NCI-H1694 (cell line): Measurements from ENCODE around the gene LRIG2.
"Not testable (repeated sequence)": the region's sequence is repeated elsewhere in the genome, so short reads cannot be mapped to it uniquely, and the experiment has no call there.

Experiments
- DNase-seq: peaks from one replicate; lab custom pipeline; 2025; lab: John Stamatoyannopoulos, UW

Gene LRIG2, protein sequence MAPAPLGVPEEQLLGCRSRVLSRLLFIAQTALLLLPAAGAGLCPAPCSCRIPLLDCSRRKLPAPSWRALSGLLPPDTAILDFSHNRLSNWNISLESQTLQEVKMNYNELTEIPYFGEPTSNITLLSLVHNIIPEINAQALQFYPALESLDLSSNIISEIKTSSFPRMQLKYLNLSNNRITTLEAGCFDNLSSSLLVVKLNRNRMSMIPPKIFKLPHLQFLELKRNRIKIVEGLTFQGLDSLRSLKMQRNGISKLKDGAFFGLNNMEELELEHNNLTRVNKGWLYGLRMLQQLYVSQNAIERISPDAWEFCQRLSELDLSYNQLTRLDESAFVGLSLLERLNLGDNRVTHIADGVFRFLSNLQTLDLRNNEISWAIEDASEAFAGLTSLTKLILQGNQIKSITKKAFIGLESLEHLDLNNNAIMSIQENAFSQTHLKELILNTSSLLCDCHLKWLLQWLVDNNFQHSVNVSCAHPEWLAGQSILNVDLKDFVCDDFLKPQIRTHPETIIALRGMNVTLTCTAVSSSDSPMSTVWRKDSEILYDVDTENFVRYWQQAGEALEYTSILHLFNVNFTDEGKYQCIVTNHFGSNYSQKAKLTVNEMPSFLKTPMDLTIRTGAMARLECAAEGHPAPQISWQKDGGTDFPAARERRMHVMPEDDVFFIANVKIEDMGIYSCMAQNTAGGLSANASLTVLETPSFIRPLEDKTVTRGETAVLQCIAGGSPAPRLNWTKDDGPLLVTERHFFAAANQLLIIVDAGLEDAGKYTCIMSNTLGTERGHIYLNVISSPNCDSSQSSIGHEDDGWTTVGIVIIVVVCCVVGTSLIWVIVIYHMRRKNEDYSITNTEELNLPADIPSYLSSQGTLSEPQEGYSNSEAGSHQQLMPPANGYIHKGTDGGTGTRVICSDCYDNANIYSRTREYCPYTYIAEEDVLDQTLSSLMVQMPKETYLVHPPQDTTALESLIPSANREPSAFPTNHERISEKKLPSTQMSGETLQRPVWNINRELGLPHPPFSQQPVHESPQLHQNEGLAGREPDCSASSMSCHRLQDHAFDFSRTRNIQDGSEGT

DNA sequence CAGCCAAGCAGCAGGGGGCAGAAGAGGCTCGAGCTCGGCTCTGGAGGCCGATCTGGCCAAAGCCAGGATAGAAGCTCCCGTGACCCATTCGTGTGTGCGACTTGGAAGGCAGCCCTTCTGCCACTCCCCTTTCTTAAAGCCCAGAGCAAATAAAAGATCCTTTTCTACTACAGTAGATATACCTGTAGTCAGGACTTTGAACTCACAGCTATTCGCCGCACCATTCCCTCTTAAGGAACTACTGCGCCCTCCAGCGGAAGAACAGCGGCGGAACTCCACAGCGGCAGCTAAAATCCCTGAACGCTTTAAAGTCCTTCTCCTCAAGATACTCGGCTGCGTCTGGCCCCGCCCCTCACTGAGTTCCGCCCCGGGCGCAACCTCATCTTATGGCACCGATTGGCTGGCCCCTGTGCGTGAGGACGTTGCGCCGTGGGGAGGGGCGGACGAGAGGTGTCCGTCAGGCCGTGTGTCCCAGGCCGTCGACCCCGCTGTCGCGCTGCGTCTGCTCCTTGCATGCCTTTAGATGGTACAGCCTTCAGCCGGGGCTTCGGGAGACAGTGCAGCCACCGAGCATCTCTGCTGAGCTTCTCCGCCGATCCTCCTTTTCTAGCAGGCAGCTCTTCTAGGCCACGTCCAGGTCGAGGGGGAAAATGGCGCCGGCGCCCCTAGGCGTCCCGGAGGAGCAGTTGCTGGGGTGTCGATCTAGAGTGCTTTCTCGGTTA, at the start of gene LRIG2:
Gene LRIG2 (plus strand): TSS at position 442 of the 722 bp plus-strand sequence. CDS start 209 bp downstream, at position 651.
- peak; percentile 95 for DNase-seq

GRCh38 chr1:113023316-113023715, 49.7 kb upstream of the LRIG2 start:
- not testable (repeated sequence) for DNase-seq

GRCh38 chr1:113027007-113027406, 46.0 kb upstream of the LRIG2 start:
- no peak for DNase-seq

- no peak for DNase-seq
Observed at GRCh38 chr1:113027449-113027848, 45.5 kb upstream of the LRIG2 start.

DNA sequence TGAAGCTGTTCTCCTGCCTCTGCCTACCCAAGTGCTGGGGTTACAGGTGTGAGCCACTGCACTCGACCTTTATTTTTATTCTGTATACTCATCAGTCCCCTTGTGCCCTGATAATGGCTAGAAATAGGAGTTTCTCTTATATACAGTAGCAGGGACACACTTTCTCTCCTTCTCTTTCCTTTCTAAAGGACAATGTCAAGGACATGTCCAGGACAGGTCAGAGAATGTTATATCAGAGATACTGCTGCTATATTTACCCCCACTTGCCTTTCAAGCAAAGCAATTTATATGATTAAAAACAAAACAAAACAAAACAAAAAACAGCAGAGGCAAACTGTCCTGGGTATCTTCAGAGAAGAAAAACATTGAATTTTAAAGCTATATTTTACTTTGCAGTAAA, 43.2 kb upstream of the LRIG2 start:
- no peak for DNase-seq

- DNase-seq = peak; percentile 83
Observed at GRCh38 chr1:113031171-113031933, 41.6 kb upstream of the LRIG2 start.

- no peak for DNase-seq
Observed at GRCh38 chr1:113035086-113035485, 37.9 kb upstream of the LRIG2 start.

- DNase-seq = no peak
Observed at GRCh38 chr1:113036639-113037321, 36.2 kb upstream of the LRIG2 start.

GRCh38 chr1:113040041-113040440, 33.0 kb upstream of the LRIG2 start:
- no peak for DNase-seq

- no peak for DNase-seq
Observed at GRCh38 chr1:113040718-113041412, 32.1 kb upstream of the LRIG2 start.

- DNase-seq = no peak
Observed at GRCh38 chr1:113041569-113042284, 31.3 kb upstream of the LRIG2 start.

DNA sequence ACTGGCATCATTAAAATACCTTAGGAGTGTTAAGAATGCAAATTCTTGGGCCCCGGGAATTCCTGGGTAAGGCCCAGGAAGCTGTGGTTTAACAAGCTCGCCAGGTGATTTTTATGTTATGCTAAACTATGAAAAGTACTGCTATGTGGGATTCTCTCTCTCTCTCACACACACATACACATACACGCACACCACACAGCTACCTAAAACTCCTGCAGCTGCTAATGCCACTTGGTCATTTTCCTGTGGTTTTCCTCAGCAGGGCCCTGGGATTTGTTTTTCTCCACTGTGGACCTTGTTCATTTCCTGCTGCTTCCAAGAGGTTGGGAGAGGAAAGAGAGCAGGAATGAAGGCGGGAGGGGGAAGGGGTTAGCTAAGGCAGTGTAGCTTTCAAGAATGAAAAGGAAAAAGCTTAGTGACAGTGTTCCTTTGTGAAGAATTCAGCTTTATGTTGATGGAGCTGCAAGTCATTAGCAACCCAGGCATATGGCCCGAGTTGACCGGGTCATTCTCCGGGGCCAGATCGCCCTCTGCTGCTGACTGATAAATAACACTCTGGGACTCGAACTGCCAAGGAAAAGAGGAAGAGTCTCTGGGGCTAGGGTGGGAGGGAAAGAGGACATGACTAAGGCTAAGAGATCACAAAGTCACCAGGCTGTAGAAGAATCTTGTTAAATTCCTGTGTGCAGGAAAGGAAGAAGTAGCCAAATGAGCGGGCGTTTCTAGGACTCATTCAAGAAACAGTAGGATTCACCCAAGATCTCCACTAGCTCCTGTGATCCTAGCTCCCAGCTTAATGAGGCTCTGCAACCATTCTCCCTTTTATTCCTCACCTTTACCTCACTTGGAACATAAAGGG, 30.5 kb upstream of the LRIG2 start:
- DNase-seq = peak; percentile 9

DNA sequence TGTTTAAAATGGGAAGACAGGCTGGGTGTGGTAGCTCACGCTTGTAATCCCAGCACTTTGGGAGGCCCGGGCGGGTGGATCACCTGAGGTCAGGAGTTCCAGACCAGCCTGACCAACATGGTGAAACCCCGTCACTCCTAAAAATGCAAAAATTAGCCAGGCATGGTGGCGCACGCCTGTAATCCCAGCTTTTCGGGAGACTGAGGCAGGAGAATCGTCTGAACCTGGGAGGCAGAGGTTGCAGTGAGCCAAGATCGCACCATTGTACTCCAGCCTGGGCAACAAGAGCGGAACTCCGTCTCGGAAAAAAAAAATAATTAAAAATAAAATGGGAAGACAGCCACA, 29.9 kb upstream of the LRIG2 start:
- not testable (repeated sequence) for DNase-seq

GRCh38 chr1:113046569-113046968, 26.4 kb upstream of the LRIG2 start:
- DNase-seq = no peak

DNA sequence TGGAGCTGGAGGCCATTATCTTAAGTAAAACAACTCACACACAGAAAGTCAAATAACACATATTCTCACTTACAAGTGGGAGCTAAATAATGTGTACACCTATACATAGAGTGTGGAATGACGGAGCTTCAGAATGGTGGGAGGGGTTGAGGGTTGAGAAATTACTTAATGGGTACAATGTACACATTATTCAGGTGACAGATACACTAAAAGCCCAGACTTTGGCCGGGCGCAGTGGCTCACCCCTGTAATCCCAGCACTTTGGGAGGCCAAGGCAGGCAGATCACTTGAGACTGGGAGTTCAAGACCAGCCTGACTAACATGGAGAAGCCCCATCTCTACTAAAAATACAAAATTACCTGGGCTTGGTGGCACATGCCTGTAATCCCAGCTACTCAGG, 24.9 kb upstream of the LRIG2 start:
- no peak for DNase-seq

- DNase-seq = no peak
Observed at GRCh38 chr1:113053344-113054126, 19.5 kb upstream of the LRIG2 start.

DNA sequence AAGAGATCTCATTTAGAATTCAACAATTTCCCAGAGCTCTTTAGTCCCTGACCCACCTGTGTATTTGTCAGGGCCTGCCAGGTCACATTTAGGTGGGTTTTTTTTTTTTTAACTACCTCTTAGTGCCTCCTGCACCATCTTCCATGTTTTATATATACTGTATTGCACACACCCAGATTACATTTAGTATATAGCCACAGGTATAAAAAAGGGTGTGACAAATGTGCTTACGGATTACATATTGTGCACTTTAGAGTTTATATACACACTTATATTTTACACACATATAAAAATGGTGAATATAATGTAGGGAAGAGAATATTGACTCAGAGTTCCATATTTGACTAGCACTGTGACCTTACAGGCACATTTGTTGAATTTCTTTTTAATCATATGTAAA, 17.4 kb upstream of the LRIG2 start:
- DNase-seq = no peak

DNA sequence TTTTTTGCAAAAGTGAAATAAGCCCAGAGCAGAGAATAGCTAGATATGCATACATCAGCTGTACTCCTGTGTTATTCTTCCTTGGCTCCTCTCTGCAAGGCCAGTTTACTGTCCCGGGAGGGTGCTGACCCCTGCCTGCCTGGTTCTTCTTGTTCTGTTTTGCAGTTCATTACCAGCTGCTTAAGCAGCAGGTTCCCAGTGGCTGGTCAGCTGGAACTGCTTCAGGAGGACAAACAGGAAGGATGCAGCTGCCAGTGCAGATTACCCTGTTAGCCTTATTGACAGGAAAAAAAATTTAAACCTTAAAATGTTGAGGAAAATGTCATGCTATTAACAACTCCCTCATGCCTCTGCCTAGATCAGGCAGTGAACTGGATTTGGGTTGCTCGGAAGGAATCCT, 16.0 kb upstream of the LRIG2 start:
- no peak for DNase-seq
